Measurements from ENCODE around the gene CNOT11. TPM values are rescaled to one million over a fixed set of nuclear protein-coding genes. Genes with fewer than 3 reads are reported as not detected.
A peak's percentile ranks its signal among the peaks of the same experiment; 100 is the strongest.
"Not testable (repeated sequence)": the region's sequence is repeated elsewhere in the genome, so short reads cannot be mapped to it uniquely, and the experiment has no call there.

The CNOT11 gene
- total RNA-seq, 2 experiments from 2014 or later: 56.7 to 59.7 TPM

GRCh38 chr2:101238930-101239759, 13.5 kb upstream of the CNOT11 start:
- H3K4me3 Mint-ChIP-seq: no peak overlapping the region
- no peaks in the 10 kb centered on the region for H3K27me3 Mint-ChIP-seq
- H3K9me3 Mint-ChIP-seq: no peaks in the 10 kb centered on the region
- no peak for ATAC-seq
- H3K27ac Mint-ChIP-seq: no peak overlapping the region
- no peak for TF ChIP-seq CTCF (IDR thresholded peaks at IDR 0.05)
- H3K36me3 Mint-ChIP-seq (ENCODE audit: low read depth): no peaks in the 10 kb centered on the region
- H3K4me1 Mint-ChIP-seq (ENCODE audit: low read depth): peaks cover 3% of the 10 kb centered on the region
- ChIA-PET CTCF (interaction anchor here (0.9 to 2.7 kb wide), 4 partner anchors 9 to 20 kb away, joined by 3 to 23 read pairs (median 6); no protein-coding TSS in a partner anchor), POLR2A (interaction anchor here (0.6 kb wide), 1 partner anchor 175 kb away, joined by 3 read pairs; no protein-coding TSS in a partner anchor)
- intact Hi-C loops (cut with micrococcal nuclease): no loop called here
- no peak for DNase-seq

- DNase-seq; H3K4me3 Mint-ChIP-seq; intact Hi-C loops (cut with micrococcal nuclease); H3K27ac Mint-ChIP-seq; H3K27me3 Mint-ChIP-seq; H3K36me3 Mint-ChIP-seq (ENCODE audit: low read depth); ATAC-seq; H3K4me1 Mint-ChIP-seq (ENCODE audit: low read depth); H3K9me3 Mint-ChIP-seq: not testable (repeated sequence)
- CTCF ChIA-PET: interaction anchor here (0.9 to 2.7 kb wide), 7 partner anchors 9 to 147 kb away, joined by 3 to 23 read pairs (median 5); partner anchors contain the start of gene CREG2
- POLR2A ChIA-PET: interaction anchor here (0.6 to 1.8 kb wide), 2 partner anchors 69 to 175 kb away, joined by 3 to 5 read pairs; partner anchors contain the start of gene RNF149
Measured at GRCh38 chr2:101239760-101240118, 12.9 kb upstream of the CNOT11 start.

GRCh38 chr2:101240694-101241093, 12.0 kb upstream of the CNOT11 start:
- H3K4me1 Mint-ChIP-seq (ENCODE audit: low read depth); DNase-seq; H3K27ac Mint-ChIP-seq; H3K4me3 Mint-ChIP-seq; H3K9me3 Mint-ChIP-seq; ATAC-seq; H3K36me3 Mint-ChIP-seq (ENCODE audit: low read depth); intact Hi-C loops (cut with micrococcal nuclease); H3K27me3 Mint-ChIP-seq: not testable (repeated sequence)
- ChIA-PET CTCF (interaction anchor here (1.0 to 2.7 kb wide), 9 partner anchors 8 to 146 kb away, joined by 3 to 23 read pairs (median 5); partner anchors contain the start of gene CREG2), POLR2A (interaction anchor here (1.8 kb wide), 1 partner anchor 68 kb away, joined by 5 read pairs; the partner anchor contains the start of gene RNF149)
- TF ChIP-seq CTCF (IDR thresholded peaks at IDR 0.05): peak; percentile 56

- no peak for TF ChIP-seq CTCF (IDR thresholded peaks at IDR 0.05)
- CTCF ChIA-PET: interaction anchor here (1.2 to 2.7 kb wide), 7 partner anchors 9 to 145 kb away, joined by 3 to 23 read pairs (median 7); partner anchors contain the start of gene CREG2
- H3K27ac Mint-ChIP-seq: no peak overlapping the region
- POLR2A ChIA-PET: interaction anchor here (1.8 kb wide), 1 partner anchor 68 kb away, joined by 5 read pairs; the partner anchor contains the start of gene RNF149
- no peak overlapping the region for H3K4me3 Mint-ChIP-seq
- no peaks in the 10 kb centered on the region for H3K27me3 Mint-ChIP-seq
- DNase-seq (no peak), ATAC-seq (no peak)
- H3K4me1 Mint-ChIP-seq (ENCODE audit: low read depth): peaks cover 3% of the 10 kb centered on the region
- no peaks in the 10 kb centered on the region for H3K9me3 Mint-ChIP-seq
- intact Hi-C loops (cut with micrococcal nuclease): no loop called here
- H3K36me3 Mint-ChIP-seq (ENCODE audit: low read depth): no peaks in the 10 kb centered on the region
Measured at GRCh38 chr2:101241158-101241557, 11.5 kb upstream of the CNOT11 start.

GRCh38 chr2:101244373-101244772, 8.3 kb upstream of the CNOT11 start:
- CTCF ChIA-PET: interaction anchor here (1.0 to 2.3 kb wide), 3 partner anchors 8 to 40 kb away, joined by 3 to 5 read pairs (median 4); no protein-coding TSS in a partner anchor
- intact Hi-C loops (cut with micrococcal nuclease): not testable (repeated sequence)

GRCh38 chr2:101244899-101245298, 7.8 kb upstream of the CNOT11 start:
- H3K36me3 Mint-ChIP-seq (ENCODE audit: low read depth); ATAC-seq; intact Hi-C loops (cut with micrococcal nuclease): not testable (repeated sequence)

More at GRCh38 chr2:101244373-101244772, 8.3 kb upstream of the CNOT11 start:
- H3K4me1 Mint-ChIP-seq (ENCODE audit: low read depth); H3K27me3 Mint-ChIP-seq; POLR2A ChIA-PET; DNase-seq; H3K4me3 Mint-ChIP-seq; H3K9me3 Mint-ChIP-seq; H3K36me3 Mint-ChIP-seq (ENCODE audit: low read depth); ATAC-seq; H3K27ac Mint-ChIP-seq: not testable (repeated sequence)

GRCh38 chr2:101245468-101245867, 7.2 kb upstream of the CNOT11 start:
- H3K36me3 Mint-ChIP-seq (ENCODE audit: low read depth); POLR2A ChIA-PET; DNase-seq; H3K27ac Mint-ChIP-seq; ATAC-seq; H3K9me3 Mint-ChIP-seq; H3K27me3 Mint-ChIP-seq; H3K4me3 Mint-ChIP-seq; H3K4me1 Mint-ChIP-seq (ENCODE audit: low read depth); intact Hi-C loops (cut with micrococcal nuclease): not testable (repeated sequence)
- CTCF ChIA-PET: interaction anchor here (1.3 to 2.3 kb wide), 3 partner anchors 13 to 97 kb away, joined by 3 to 5 read pairs (median 4); no protein-coding TSS in a partner anchor

More at GRCh38 chr2:101244899-101245298, 7.8 kb upstream of the CNOT11 start:
- H3K4me3 Mint-ChIP-seq; H3K27ac Mint-ChIP-seq; H3K27me3 Mint-ChIP-seq; H3K9me3 Mint-ChIP-seq; H3K4me1 Mint-ChIP-seq (ENCODE audit: low read depth); POLR2A ChIA-PET; DNase-seq: not testable (repeated sequence)
- CTCF ChIA-PET: interaction anchor here (1.4 to 2.3 kb wide), 2 partner anchors 14 to 40 kb away, joined by 3 to 5 read pairs; no protein-coding TSS in a partner anchor

GRCh38 chr2:101248756-101249155, 3.9 kb upstream of the CNOT11 start:
- DNase-seq; intact Hi-C loops (cut with micrococcal nuclease); POLR2A ChIA-PET; H3K27me3 Mint-ChIP-seq; H3K27ac Mint-ChIP-seq; H3K9me3 Mint-ChIP-seq; H3K4me3 Mint-ChIP-seq; ATAC-seq; H3K36me3 Mint-ChIP-seq (ENCODE audit: low read depth): not testable (repeated sequence)
- CTCF ChIA-PET: interaction anchor here (1.3 to 3.9 kb wide), 3 partner anchors 8 to 212 kb away, joined by 4 to 23 read pairs (median 4); no protein-coding TSS in a partner anchor
- H3K4me1 Mint-ChIP-seq (ENCODE audit: low read depth): peaks cover 12% of the 10 kb centered on the region
